Lung (tissue), 12 donors: ENCODE data around the gene AGAP1. TPM values are rescaled to one million over a fixed set of nuclear protein-coding genes. Genes with fewer than 3 reads are reported as not detected.

Experiments
- ATAC-seq: fragments of 200-7000 bp; cut with Tn5 transposase; one replicate; pipeline ENCODE4 v1.9.1; 2020; ENCODE audit warnings: moderate number of reproducible peaks; ENCODE audit not compliant: insufficient read depth, low FRiP score
- DNase-seq, 3 donors: peaks; one replicate each; pipeline ENCODE4 v3.0.0-alpha.2; 2013 to 2017
- H3K27ac ChIP-seq, 2 donors: one replicate each; pipeline ENCODE4 v1.5.1; 2013; ENCODE audit warnings: mild to moderate bottlenecking in 2 of 2, moderate library complexity in 2 of 2, control low read depth in 1 of 2, inconsistent platforms in 1 of 2, low read depth in 1 of 2, low read length in 1 of 2
- H3K27me3 ChIP-seq, 3 donors: one replicate each; pipeline ENCODE4 v1.5.1; 2013; ENCODE audit warnings: low read length in 2 of 3; ENCODE audit not compliant: control insufficient read depth in 3 of 3, insufficient read depth in 3 of 3
- H3K36me3 ChIP-seq, 4 donors: one replicate each; pipeline ENCODE4 v1.5.1; 2013; ENCODE audit warnings: low read length in 4 of 4, mild to moderate bottlenecking in 1 of 4, moderate library complexity in 1 of 4; ENCODE audit not compliant: control insufficient read depth in 4 of 4, insufficient read depth in 4 of 4
- H3K4me1 ChIP-seq, 5 donors: one replicate each; pipeline ENCODE4 v1.5.1; 2013; ENCODE audit warnings: low read length in 5 of 5, mild to moderate bottlenecking in 2 of 5, moderate library complexity in 1 of 5; ENCODE audit not compliant: control insufficient read depth in 5 of 5, insufficient read depth in 5 of 5
- H3K4me3 ChIP-seq: one replicate; pipeline ENCODE4 v1.5.1; 2013; ENCODE audit warnings: mild to moderate bottlenecking, control low read depth, moderate library complexity
- H3K9ac ChIP-seq, 2 donors: one replicate each; pipeline ENCODE4 v1.5.1; 2013; ENCODE audit warnings: low read length in 2 of 2, control low read depth in 1 of 2; ENCODE audit not compliant: insufficient read depth in 1 of 2
- H3K9me3 ChIP-seq, 4 donors: one replicate each; pipeline ENCODE4 v1.5.1; 2013; ENCODE audit warnings: low read length in 3 of 4, mild to moderate bottlenecking in 1 of 4, moderate library complexity in 1 of 4; ENCODE audit not compliant: control insufficient read depth in 4 of 4, insufficient read depth in 3 of 4
- CTCF ChIP-seq: IDR thresholded peaks from 2 replicates; pipeline ENCODE4 v1.5.1; 2012; ENCODE audit warnings: mild to moderate bottlenecking; ENCODE audit errors: control extremely low read depth, extremely low read depth
- WGBS, 2 donors: extraction: QIAGEN DNeasy Blood & Tissue Kit; methylation state at CpG; one replicate each; pipeline ENCODE4 v1.1.7; 2013; 5-methylcytosine and 5-hydroxymethylcytosine counted together
- polyA plus RNA-seq, 2 donors: library from polyadenylated mRNA; stranded (reverse); fragments of 200-250 nt; gene quantifications; one replicate each; pipeline ENCODE4 v1.2.1, GENCODE V29; 2013
- total RNA-seq, 2 donors: library from RNA; depleted of rRNA in 1 of 2; stranded (reverse); fragments of >200 nt in 1 of 2; gene quantifications; one replicate each; pipeline ENCODE4 v1.2.1, GENCODE V29; 2014 to 2021
- donor health status: control.
- donor health status: control.
- donor health status: Bipolar disorder and iron deficiency.
- donor health status: healthy.
- donor health status: DM: yes; HTN: yes; CAD: no.

Gene AGAP1
- total and polyA plus RNA-seq, 4 donors = 6.6 to 39.4 (median 20.2) TPM

- ATAC-seq = no peak
- peaks cover 0 to 2% (median 0%) of the 10 kb centered on the region in 4 donors for H3K36me3 ChIP-seq
- no peaks in the 10 kb centered on the region for H3K9me3 ChIP-seq
- H3K27ac ChIP-seq = peak overlapping the region in 1 of 2 donors; percentile 26
- no peak for DNase-seq
- no peaks in the 10 kb centered on the region for H3K27me3 ChIP-seq
- no peak for TF ChIP-seq CTCF
- peaks cover 0 to 18% (median 0%) of the 10 kb centered on the region in 5 donors for H3K4me1 ChIP-seq
- no peak overlapping the region for H3K9ac ChIP-seq
- WGBS, 2 donors = 89 to 95% methylated on average over 11 of the region's 11 CpGs
- no peak overlapping the region for H3K4me3 ChIP-seq
Measured at GRCh38 chr2:235710933-235711332, 217.1 kb downstream of the AGAP1 start.

- ATAC-seq = no peak
Measured at GRCh38 chr2:235711527-235711926, 217.7 kb downstream of the AGAP1 start.

GRCh38 chr2:235712176-235712575, 218.3 kb downstream of the AGAP1 start:
- Histone ChIP-seq H3K4me1 (peaks cover 0 to 22% (median 4%) of the 10 kb centered on the region in 5 donors), H3K9me3 (no peaks in the 10 kb centered on the region), H3K27me3 (no peaks in the 10 kb centered on the region), H3K4me3 (no peak overlapping the region), H3K36me3 (peaks cover 0 to 2% (median 0%) of the 10 kb centered on the region in 4 donors), H3K9ac (no peak overlapping the region), H3K27ac (no peak overlapping the region)
- ATAC-seq (no peak), DNase-seq (no peak)
- TF ChIP-seq CTCF = no peak
- 94 to 96% methylated on average over 6 of the region's 6 CpGs for WGBS, 2 donors

More at GRCh38 chr2:235711527-235711926, 217.7 kb downstream of the AGAP1 start:
- DNase-seq = no peak
- no peak overlapping the region for H3K4me3 ChIP-seq
- H3K27me3 ChIP-seq = no peaks in the 10 kb centered on the region
- H3K27ac ChIP-seq = no peak overlapping the region
- H3K9ac ChIP-seq = no peak overlapping the region
- no peaks in the 10 kb centered on the region for H3K9me3 ChIP-seq
- 78 to 85% methylated on average over 11 of the region's 11 CpGs for WGBS, 2 donors
- peaks cover 0 to 18% (median 0%) of the 10 kb centered on the region in 5 donors for H3K4me1 ChIP-seq
- H3K36me3 ChIP-seq = peaks cover 0 to 2% (median 0%) of the 10 kb centered on the region in 4 donors
- no peak for TF ChIP-seq CTCF

GRCh38 chr2:235713189-235713588, 219.3 kb downstream of the AGAP1 start:
- Histone ChIP-seq H3K4me3 (no peak overlapping the region), H3K4me1 (peaks cover 0 to 21% (median 7%) of the 10 kb centered on the region in 5 donors), H3K9ac (no peak overlapping the region), H3K36me3 (peaks cover 0 to 2% (median 0%) of the 10 kb centered on the region in 4 donors), H3K27me3 (no peaks in the 10 kb centered on the region), H3K27ac (no peak overlapping the region), H3K9me3 (no peaks in the 10 kb centered on the region)
- TF ChIP-seq CTCF = no peak
- no peak for ATAC-seq
- no peak for DNase-seq
- 86 to 91% methylated on average over 9 of the region's 9 CpGs for WGBS, 2 donors
